Measurements from ENCODE around the gene SLC46A2.

DNA sequence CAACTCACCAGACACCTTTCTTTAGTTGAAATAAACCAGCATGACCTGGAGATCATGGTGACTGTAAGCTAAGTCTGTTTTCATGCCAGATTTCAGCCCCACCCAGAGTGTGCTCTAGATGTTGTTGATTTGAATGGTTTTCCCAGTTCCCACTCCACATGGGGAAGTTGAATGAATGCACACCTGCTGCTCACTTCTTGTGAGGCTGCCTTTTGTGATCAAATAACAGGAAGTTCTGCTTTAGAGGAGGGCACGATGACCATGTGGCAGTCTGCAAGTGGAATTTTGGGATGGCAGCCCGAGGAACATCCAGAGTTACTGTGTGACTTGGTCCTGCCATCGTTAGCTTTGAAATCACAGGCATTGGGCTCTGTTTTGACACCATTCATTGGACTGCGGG lies 18.7 kb downstream of the SLC46A2 start:
- TF ChIP-seq, protein P1, sequence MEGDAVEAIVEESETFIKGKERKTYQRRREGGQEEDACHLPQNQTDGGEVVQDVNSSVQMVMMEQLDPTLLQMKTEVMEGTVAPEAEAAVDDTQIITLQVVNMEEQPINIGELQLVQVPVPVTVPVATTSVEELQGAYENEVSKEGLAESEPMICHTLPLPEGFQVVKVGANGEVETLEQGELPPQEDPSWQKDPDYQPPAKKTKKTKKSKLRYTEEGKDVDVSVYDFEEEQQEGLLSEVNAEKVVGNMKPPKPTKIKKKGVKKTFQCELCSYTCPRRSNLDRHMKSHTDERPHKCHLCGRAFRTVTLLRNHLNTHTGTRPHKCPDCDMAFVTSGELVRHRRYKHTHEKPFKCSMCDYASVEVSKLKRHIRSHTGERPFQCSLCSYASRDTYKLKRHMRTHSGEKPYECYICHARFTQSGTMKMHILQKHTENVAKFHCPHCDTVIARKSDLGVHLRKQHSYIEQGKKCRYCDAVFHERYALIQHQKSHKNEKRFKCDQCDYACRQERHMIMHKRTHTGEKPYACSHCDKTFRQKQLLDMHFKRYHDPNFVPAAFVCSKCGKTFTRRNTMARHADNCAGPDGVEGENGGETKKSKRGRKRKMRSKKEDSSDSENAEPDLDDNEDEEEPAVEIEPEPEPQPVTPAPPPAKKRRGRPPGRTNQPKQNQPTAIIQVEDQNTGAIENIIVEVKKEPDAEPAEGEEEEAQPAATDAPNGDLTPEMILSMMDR (IDR thresholded peaks at IDR 0.05): no peak
- no peak for TF ChIP-seq POLR2A (IDR thresholded peaks at IDR 0.05)
